GM21381 (cell line): Measurements from ENCODE around the gene SREBF2.
"Not testable (repeated sequence)": the region's sequence is repeated elsewhere in the genome, so short reads cannot be mapped to it uniquely, and the experiment has no call there.

Experiments
- ATAC-seq: cut with Tn5 transposase; IDR thresholded peaks from one replicate; pipeline ENCODE4 v1.9.1; 2021; ENCODE audit warnings: mild to moderate bottlenecking, moderate library complexity; ENCODE audit not compliant: unreplicated experiment

Gene SREBF2

DNA sequence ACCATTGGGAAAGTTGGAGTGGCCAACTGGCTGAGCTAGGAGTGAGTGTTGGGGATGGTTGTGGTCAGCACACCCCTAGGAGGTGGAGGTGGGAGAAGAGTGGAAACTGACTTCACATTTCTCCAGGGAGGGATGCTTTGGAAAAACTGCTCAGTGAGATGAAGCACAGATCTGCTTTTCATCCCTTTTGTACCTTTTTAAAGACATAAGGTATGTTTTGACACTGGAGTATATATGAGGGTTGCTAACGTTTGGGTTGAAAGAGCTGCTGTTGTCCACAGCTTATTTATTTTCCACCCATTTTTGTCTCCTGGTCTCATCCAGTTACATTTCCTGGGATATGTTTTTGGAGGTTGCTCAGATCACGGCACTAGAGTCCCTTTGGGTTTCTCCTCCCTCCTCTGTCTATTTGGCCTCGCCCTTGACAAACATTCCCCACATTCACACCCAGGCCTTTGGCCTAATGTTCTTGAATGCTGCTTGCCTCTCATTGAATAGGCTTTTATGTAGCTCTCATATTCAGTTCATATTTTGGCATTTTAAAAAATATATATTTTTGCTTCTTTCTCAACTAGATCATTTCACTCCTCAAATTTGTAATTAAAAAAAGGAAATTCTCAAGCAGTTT, 8.3 kb downstream of the SREBF2 start:
- ATAC-seq = no peak

DNA sequence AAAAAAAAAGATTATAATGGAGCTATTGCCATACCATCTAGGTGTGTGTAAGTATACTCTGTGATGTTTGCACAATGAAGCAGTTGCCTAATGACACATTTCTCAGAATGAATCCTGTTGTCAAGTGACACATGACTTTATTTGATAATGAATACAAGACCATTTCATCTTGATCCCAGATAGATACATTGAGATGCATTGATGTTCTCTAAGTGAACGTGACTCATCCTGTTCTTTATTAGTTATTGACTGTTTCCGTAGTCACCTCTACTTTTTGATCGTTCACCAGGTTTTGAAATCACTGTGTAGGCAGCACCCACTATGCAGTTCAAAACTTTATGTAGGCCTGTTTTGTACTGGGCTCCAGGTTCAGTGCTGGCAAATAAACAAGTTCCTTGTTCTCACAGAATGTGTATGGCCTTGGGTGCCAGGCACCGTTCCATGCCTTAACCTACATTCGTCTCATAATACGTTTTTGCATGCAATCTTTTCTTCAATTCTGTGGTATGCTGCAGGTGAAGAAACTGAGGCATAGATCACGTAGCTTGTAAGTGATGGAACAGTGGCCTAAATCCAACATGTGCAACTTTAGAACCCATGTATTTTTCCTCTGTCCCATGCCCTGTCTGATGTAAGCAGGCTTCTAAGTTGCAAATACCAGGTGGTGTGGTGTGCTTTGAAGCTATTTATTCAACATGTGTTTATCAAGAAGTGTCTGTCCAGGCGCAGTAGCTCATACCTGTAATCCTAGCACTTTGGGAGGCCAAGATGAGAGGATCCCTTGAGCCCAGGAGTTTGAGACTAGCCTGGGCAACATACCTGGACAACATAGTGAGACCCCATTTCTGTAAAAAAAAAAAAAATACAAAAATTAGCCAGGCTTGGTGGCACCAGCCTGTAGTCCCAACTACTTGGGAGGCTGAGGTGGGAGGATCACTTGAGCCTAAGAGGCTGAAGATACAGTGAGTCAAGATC, 10.4 kb downstream of the SREBF2 start:
- no peak for ATAC-seq

DNA sequence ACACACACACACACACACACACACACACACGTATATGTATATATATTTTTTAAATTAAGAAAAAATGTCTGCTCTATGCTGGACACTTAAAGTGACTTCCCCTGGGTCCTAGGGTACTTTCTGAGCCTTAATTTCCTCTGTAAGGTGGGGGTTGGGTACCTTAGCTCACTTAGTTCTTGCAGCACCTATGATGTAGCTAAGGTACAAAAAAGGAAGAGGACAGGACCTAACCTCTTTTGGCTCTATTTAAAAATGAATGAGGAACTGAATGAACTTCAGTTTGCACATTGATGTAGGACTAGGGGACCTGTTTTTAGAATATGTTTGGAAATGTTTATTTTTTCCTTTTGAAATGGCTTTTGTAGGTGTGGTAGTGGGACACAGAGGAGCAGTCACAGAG, 11.1 kb downstream of the SREBF2 start:
- no peak for ATAC-seq

DNA sequence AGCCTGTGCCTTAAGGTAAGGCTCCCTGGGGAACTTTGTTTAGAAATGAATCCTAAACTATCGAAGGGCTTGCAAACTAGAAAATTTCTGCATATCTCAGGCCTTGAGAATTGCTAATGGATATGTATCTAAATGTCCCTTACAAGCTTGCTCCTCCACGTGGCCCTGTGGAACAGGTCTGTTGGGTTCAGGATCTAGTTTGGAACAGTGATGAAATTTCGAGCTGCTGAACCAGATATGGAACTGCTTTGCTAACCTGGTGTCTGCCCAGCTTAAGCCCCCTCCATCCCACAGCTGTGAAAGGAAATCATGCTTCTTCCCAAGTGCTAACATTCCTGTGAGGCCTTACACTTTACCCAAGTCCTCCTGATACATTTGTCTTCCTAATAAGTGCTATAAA, 11.6 kb downstream of the SREBF2 start:
- no peak for ATAC-seq

DNA sequence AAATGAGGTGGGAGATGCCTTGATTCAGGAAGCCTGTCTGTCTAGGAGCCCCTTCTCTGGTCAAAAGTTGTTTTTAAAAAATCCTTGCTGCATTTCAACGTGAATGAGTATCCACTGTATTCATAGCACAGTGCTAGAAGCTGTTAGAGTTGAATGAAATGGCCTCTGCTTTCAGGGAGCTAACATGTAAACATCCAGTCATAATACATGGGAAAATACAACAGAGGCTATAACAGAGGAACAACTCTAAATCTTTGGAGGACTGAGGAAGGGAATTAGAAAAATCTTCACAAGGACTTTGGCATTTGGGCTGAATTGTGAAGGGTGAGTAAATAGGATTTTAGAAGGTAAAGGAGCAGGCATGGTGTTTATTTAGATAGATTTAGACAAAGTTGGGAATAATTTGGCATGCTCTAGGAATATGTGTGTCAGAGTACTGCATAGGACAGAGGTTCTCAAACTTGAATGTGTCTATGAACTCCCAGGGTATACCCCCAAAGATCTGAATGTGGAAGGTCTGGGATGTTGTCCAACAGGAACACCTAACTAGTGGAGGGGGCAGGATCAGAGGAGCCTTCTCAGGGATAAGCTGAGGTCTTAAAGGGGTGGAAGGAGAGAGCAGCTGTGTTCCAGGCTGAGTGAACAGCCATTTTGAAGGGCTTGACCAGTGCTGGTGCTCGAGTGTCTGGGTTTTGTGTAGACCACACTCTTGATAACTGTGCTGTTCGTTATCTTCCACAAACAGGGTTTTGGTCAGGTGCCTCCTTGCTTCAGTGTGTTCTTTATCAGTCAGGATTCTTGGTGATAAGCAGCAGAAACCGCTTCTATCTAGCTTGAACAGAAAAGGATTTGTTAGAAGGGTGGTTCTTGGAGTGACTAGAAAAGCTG, 12.7 kb downstream of the SREBF2 start:
- no peak for ATAC-seq

DNA sequence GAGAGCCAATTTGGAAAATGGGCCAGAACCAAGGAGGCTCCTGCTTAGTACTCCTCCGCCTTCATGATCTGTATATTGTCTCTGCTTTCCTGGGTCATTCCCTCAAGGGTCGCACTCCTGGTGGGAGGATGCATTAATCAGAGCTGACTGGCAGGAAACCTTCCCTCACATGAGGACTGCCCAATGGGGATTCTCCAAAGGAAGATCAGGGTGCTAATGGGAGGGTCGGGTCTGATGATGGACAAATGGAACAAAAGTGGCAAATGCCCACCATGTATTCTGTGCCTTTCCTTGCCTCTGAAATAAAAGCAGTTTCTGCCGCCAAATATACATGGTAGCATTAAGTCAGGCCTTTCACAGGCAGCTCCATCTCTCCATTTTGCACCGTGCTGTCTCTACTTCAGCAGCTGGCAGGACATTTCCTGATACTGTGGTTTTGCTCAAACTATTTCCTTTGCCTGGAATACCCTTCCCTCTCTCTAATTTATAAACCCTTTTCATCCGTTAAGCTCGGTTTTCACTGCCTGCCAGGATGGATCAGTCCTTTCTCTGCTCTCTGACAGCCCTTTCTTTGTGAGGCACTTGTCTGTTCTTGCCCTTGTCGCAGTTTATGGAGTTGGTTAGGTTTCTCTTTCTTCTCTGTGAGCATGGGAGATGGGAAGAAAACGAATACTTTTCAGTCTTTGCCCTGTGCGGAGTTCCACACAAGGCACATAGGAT, 13.5 kb downstream of the SREBF2 start:
- no peak for ATAC-seq

DNA sequence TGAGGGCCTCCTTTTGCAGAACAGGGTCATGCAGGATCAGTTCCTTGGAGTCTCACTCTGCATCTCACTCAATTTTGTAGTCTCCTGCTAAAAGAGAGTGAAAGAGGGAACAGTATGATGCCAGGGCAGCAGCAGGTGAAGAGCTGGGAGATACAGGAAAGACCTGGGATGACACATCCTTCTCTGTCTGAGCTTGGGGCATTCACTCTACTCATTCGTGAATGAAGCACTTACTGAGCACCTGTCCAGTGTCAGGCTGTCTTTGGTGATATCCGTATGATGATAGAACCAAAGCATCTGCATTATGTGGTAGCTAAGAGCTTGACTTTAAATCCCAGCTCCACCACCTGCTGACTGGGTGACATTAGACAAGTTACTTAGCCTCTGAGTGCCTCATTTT, 14.4 kb downstream of the SREBF2 start:
- no peak for ATAC-seq

DNA sequence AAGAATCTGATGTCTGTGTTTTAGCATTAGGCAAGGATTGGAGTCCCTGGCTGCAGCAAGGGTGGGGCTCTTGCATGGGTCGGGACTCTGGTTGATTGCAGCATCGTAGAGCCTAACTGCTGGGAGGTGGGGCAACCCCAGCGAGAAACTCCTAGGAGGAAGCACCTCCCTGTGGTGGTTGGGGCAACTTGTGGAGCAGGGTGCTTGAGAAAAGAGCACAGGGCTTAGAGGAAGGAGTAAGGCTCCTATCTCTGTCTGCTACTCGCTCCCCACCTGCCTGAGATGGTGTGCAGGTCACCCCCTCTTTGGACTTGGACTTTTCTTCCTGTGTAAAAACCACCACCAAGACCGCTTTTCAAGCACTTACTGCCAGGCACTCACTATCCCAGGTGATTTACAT, 15.6 kb downstream of the SREBF2 start:
- ATAC-seq = no peak

DNA sequence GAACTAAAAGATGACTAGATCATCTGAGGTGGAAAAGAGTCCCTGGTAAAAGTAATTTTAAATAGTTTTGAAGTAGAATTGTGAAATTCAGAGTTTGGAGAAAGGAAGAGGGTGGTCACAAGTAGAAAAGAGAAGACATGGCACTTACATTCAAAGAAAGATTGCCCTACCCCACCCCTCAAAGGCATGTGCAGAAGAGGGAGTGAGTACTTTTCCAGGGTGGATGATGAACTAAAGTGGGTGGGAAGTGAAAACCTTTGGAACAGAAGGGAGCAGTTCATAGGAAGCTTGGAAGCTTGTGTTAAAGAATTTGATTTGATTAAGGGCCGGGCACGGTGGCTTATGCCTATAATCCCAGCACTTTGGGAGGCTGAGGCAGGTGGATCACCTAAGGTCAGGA, 23.6 kb downstream of the SREBF2 start:
- ATAC-seq = no peak

DNA sequence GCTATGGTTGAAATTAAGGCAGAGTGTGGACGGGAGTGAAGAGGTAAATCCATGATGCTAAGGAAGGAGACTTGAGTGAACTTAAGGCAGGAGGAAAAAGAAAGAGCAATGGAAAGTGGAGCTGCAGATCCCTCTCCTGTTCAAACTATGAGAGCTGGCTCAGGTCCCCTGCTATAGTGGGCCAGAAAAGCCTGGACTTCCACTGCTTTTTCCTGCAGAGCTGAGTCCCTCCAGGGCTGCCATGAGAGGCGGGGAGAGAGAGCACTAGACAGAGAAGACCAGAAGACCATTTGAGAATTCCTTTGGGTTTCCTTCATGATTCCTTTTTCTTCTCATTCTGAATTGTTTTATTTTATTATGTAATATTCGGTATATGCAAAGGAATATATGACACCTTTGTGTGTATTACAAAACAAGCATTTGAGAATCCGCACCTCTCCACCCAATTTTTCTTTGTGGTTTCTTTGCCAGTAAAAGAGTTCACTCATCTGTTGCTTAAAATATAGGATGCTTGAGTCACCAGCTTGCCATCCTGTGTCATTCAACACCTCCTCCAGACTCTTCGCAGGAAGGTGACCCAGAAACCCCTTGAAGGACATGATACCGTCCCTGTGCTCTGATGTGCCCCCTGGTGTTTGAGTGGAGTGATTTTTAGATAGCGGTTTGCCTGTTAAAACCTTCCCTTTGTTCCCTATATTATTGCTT, 24.4 kb downstream of the SREBF2 start:
- ATAC-seq = no peak

DNA sequence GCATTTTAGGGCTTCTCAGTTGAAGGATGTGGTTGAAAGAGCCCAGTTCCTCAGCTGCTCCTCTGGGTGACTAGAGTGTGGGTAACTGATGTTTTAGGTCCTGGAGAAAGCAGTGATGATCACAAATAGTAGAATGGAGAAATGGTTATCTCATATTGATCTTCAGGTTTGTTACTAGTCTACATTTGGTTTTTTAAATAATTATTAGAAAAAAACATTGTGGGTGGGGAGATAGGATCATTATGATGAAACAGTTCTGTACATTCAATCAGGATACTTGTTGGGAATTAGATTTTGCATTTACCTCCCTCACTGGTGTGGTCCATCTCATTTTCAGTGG, 24.9 kb downstream of the SREBF2 start:
- ATAC-seq = no peak

DNA sequence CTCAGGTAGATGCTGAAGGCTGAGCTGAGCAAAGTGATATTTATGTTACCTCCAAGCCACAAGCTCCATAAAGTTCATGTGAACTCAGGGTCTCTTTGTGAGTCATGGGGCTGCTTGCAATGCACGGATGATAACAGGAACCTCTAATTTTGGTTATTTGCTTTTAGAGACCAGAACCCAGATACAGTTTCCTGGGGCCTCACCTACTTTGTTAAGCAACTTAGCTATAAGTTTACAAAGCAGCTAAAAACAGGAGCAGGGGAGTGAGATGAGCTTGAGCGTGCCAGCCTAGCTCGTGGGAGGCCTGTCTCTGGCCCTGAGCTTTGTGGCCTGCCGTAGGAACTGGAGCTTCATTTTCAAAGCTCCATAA, 29.2 kb downstream of the SREBF2 start:
- ATAC-seq = peak; percentile 47

DNA sequence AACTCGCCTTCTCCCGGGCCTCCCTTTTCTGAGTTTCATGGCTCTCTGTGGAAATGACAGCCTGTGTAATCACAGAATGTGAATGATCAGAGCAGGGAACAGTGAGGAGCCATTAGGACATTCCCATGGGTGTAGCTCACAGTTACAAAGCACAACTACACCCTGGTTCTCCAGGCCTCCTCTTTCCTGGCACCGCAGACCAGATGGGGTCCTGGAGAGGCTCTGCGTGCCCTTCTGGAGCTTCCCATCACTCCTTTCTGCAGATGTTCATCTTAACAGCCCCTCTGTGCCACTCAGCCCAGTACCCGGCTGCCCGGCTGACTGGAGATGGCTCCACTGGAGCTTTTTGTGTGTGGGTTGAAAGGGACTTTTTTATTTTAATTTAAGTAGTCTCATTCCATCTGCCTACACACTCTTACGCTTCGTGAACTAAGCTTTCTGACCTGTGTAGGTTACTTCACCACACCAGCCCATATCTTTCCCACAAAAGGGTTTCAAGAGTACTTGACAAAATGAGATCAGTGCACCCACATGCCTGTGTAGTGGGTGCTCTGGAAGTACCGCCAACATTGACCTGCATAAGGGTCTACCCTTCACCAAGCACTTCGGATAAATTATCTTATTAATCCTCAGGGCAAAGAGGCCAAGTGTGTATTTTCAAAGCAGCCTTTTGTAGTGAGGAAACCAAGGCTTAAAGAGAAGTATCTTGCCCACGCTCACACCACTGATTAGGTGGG, 29.8 kb downstream of the SREBF2 start:
- peak; percentile 59 for ATAC-seq

DNA sequence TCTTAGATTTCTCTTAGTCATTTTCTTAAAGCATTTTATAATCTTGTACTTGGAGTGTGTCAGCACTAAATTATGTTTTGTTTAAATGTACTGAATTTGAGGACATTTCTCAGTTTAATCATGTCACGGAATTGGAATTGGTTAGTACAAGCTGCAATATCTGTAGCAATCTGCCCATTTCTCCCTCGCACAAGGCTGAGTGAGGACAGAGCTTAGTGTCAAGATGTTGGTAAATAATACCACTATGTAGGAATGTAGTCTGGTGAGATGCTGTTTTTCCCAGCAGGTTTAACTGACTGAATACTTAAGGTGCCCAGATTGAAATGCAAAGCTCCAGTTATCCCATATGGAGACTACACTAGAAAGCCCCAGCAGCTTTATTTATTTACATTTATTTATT, 30.6 kb downstream of the SREBF2 start:
- no peak for ATAC-seq

DNA sequence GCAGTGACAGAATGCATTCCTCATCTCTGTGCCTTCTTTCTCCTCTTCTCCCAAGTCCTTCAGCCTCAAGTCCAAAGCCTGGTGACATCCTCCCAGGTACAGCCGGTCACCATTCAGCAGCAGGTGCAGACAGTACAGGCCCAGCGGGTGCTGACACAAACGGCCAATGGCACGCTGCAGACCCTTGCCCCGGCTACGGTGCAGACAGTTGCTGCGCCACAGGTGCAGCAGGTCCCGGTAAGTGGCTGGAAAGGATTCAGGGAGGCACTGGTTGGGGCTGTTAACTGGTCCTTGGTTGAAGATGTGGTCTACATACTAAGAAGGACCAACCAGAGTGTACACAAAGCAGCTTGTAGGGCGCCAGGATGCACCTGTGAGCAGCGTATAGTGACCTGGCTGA, 35.7 kb downstream of the SREBF2 start:
- no peak for ATAC-seq

DNA sequence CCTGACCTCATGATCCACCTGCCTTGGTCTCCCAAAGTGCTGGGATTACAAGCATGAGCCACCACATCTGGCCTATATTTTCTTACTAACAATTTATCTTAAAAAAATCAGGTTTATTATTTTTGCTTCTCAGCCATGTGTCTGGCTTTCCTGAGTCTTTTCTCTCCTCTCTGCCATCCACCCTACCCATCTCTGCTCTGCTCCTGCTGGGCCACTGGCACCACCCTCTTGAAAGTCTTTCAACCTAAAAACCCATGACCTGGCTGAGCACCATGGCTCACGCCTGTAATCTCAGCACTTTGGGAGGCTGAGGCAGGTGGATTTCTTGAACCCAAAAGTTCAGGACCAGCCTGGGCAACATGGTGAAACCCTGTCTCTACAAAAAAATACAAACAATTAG, 37.2 kb downstream of the SREBF2 start:
- not testable (repeated sequence) for ATAC-seq

DNA sequence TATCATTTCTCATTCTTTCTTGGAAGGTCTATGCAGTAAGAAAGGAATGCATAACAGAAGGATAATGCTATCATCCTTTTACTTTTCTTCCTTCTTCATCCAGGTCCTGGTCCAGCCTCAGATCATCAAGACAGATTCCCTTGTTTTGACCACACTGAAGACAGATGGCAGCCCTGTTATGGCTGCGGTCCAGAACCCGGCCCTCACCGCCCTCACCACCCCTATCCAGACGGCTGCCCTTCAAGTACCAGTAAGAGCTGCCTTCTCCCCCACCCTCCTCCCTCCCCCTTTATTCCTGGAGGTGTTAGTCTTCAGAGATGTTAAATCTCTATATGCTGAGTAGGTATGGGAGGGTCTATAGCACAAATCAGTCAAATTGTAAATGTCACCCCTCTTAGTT, 37.9 kb downstream of the SREBF2 start:
- ATAC-seq = no peak

DNA sequence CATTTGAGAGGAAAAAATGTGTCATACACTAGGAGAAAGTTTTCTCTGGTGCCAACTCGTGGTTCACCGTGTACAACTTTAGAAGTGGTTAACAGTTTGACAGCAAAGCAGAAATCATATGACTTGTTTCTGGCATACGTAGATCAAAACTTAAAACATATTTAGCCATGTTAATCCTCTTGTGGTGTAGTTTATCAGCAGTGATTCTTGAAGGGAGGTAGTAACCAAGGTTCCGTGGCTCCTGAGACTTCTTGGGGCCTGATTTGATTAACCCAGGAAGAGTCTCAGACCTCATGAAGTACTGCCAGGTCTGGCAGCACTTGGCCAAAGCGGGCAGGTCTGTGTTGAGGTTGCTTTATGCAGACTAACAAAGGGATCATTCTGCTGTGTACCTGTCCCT, 40.5 kb downstream of the SREBF2 start:
- ATAC-seq = no peak

DNA sequence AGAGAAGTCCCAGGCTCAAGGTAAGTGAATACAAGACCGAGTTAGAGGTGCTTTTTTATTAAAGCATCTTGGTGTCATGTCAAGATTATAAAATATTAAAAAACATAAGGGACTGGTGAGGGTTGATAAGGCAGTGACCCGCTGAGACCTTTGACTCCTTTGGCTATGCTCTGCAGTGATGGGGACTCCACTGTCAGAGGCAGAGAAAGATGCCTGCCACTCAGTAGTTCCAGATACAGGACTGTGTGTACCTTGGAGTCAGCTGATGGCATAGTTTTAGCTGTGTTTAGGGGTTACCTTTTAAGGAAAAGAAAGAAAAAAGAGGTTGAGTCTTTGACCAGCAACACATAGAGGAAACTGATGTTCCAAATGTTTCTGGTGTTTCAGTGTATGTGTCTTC, 41.2 kb downstream of the SREBF2 start:
- ATAC-seq = no peak
